Smooth muscle cell (in vitro differentiated cells): ENCODE results near the gene CUX1. TPM values are rescaled to one million over a fixed set of nuclear protein-coding genes. Genes with fewer than 3 reads are reported as not detected.

Source experiments
- DNase-seq: peaks from one replicate; lab custom pipeline; 2025; ENCODE audit not compliant: unreplicated experiment; lab: John Stamatoyannopoulos, UW
- H2AFZ ChIP-seq: fragments of 200-600 bp; sonication (generic); 2 replicates; pipeline ENCODE4 v1.6.0; 2016; ENCODE audit warnings: antibody characterized with exemption, low read depth, mild to moderate bottlenecking
- H3F3A ChIP-seq: fragments of 200-600 bp; sonication (generic); 2 replicates; pipeline ENCODE4 v1.6.0; 2017; ENCODE audit warnings: antibody characterized with exemption, low read depth
- H3K27ac ChIP-seq: fragments of 200-600 bp; sonication (generic); 2 replicates; pipeline ENCODE4 v1.5.1; 2016; ENCODE audit warnings: low read depth, mild to moderate bottlenecking
- H3K27me3 ChIP-seq: fragments of 200-600 bp; sonication (generic); 2 replicates; pipeline ENCODE4 v1.6.1; 2016; ENCODE audit warnings: low read depth, mild to moderate bottlenecking
- H3K36me3 ChIP-seq: fragments of 200-600 bp; sonication (generic); 2 replicates; pipeline ENCODE4 v1.5.1; 2016; ENCODE audit warnings: low read depth
- H3K4me1 ChIP-seq: fragments of 200-600 bp; sonication (generic); 2 replicates; pipeline ENCODE4 v1.5.1; 2016; ENCODE audit warnings: low read depth
- H3K4me2 ChIP-seq: fragments of 200-600 bp; sonication (generic); 2 replicates; pipeline ENCODE4 v1.6.0; 2016; ENCODE audit warnings: mild to moderate bottlenecking
- H3K4me3 ChIP-seq: fragments of 200-600 bp; sonication (generic); 2 replicates; pipeline ENCODE4 v1.5.1; 2016; ENCODE audit warnings: mild to moderate bottlenecking
- H3K79me2 ChIP-seq: fragments of 200-600 bp; sonication (generic); 2 replicates; pipeline ENCODE4 v1.6.0; 2016; ENCODE audit warnings: low read depth, mild to moderate bottlenecking
- H3K9ac ChIP-seq: fragments of 200-600 bp; sonication (generic); 2 replicates; pipeline ENCODE4 v1.6.0; 2016; ENCODE audit warnings: low read depth
- H3K9me3 ChIP-seq: fragments of 200-600 bp; sonication (generic); replicated peaks from 2 replicates; pipeline ENCODE4 v1.5.1; 2016; ENCODE audit warnings: low read depth
- H4K20me1 ChIP-seq: fragments of 200-600 bp; sonication (generic); 2 replicates; pipeline ENCODE4 v1.6.0; 2016; ENCODE audit warnings: low read depth
- CTCF ChIP-seq: fragments of 200-600 bp; sonication (generic); IDR thresholded peaks from 2 replicates; pipeline ENCODE4 v1.5.1; 2017; ENCODE audit warnings: borderline replicate concordance, mild to moderate bottlenecking, antibody characterized with exemption; ENCODE audit not compliant: insufficient read depth, poor library complexity, severe bottlenecking
- WGBS: methylation state at CpG from one replicate; pipeline ENCODE4 v1.1.7; 2016; ENCODE audit warnings: low lambda C conversion rate; 5-methylcytosine and 5-hydroxymethylcytosine counted together
- polyA plus RNA-seq: library from polyadenylated mRNA; unstranded; fragments of >200 nt; fragmentation: Nextera tagmentation; extraction: Ambion mirVana; gene quantifications from 2 replicates; pipeline ENCODE4 v1.2.1, GENCODE V29; 2016
- total RNA-seq: library from RNA; depleted of rRNA; stranded (reverse); fragments of >200 nt; gene quantifications from 2 replicates; pipeline ENCODE4 v1.2.3, GENCODE V29; 2014

The CUX1 gene
- total and polyA plus RNA-seq, 2 experiments from 2014 or later = 56.3 to 78.4 TPM

- Histone ChIP-seq H3K4me3 (no peak overlapping the region), H3K36me3 (no peaks in the 10 kb centered on the region), H2AFZ (no peak overlapping the region), H4K20me1 (no peaks in the 10 kb centered on the region), H3K79me2 (no peaks in the 10 kb centered on the region), H3K9me3 (no peaks in the 10 kb centered on the region), H3F3A (no peaks in the 10 kb centered on the region), H3K4me2 (no peak overlapping the region), H3K27ac (no peak overlapping the region), H3K27me3 (no peaks in the 10 kb centered on the region), H3K4me1 (peaks cover 2% of the 10 kb centered on the region), H3K9ac (no peak overlapping the region)
- TF ChIP-seq CTCF = no peak
- 75% methylated on average over 12 of the region's 13 CpGs for whole genome bisulfite sequencing
- no peak for DNase-seq
Observed at GRCh38 chr7:102270178-102270887, 452.9 kb downstream of the CUX1 start.

GRCh38 chr7:102271158-102271798 is 453.9 kb downstream of the CUX1 start:
- no peaks in the 10 kb centered on the region for H3K36me3 ChIP-seq
- 97% methylated on average over 10 of the region's 10 CpGs for WGBS

GRCh38 chr7:102272075-102272916 is 454.9 kb downstream of the CUX1 start:
- DNase-seq = peak; percentile 35
- Histone ChIP-seq H3F3A (no peaks in the 10 kb centered on the region), H3K36me3 (no peaks in the 10 kb centered on the region), H3K9ac (no peak overlapping the region), H3K27ac (peak overlapping the region; percentile 50), H3K27me3 (no peaks in the 10 kb centered on the region), H3K4me1 (peaks cover 2% of the 10 kb centered on the region), H3K9me3 (no peaks in the 10 kb centered on the region), H3K79me2 (no peaks in the 10 kb centered on the region), H3K4me3 (no peak overlapping the region), H4K20me1 (no peaks in the 10 kb centered on the region), H2AFZ (no peak overlapping the region), H3K4me2 (peak overlapping the region; percentile 42)
- peak; percentile 98 for TF ChIP-seq CTCF
- 45% methylated on average over 21 of the region's 21 CpGs for WGBS

More at GRCh38 chr7:102271158-102271798, 453.9 kb downstream of the CUX1 start:
- no peak for DNase-seq
- TF ChIP-seq CTCF = no peak
- no peaks in the 10 kb centered on the region for H4K20me1 ChIP-seq
- peak overlapping the region; percentile 50 for H3K27ac ChIP-seq
- H3K9me3 ChIP-seq = no peaks in the 10 kb centered on the region
- H2AFZ ChIP-seq = no peak overlapping the region
- H3K4me1 ChIP-seq = peaks cover 2% of the 10 kb centered on the region
- no peak overlapping the region for H3K4me3 ChIP-seq
- no peak overlapping the region for H3K9ac ChIP-seq
- H3K27me3 ChIP-seq = no peaks in the 10 kb centered on the region
- H3K79me2 ChIP-seq = no peaks in the 10 kb centered on the region
- H3F3A ChIP-seq = no peaks in the 10 kb centered on the region
- no peak overlapping the region for H3K4me2 ChIP-seq
